ENCODE data around the gene RASGRP3.
A peak's percentile ranks its signal among the peaks of the same experiment; 100 is the strongest.

Gene RASGRP3

GRCh38 chr2:33588232-33588631 is 111.8 kb downstream of the RASGRP3 start:
- no peak for DNase-seq

GRCh38 chr2:33589444-33589843 is 113.0 kb downstream of the RASGRP3 start:
- DNase-seq: no peak

- no peak for DNase-seq
Measured at GRCh38 chr2:33595385-33595784, 118.9 kb downstream of the RASGRP3 start.

- no peak for DNase-seq
Measured at GRCh38 chr2:33597026-33597425, 120.6 kb downstream of the RASGRP3 start.

- DNase-seq: peak; percentile 65
Measured at GRCh38 chr2:33598561-33599174, 122.2 kb downstream of the RASGRP3 start.

- DNase-seq: peak; percentile 100
Measured at GRCh38 chr2:33599175-33599942, 122.9 kb downstream of the RASGRP3 start, which contains the start of gene FAM98A. TSS of gene FAM98A (minus strand) at chr2:33599299. CDS start at chr2:33599221, 78 bp downstream.

GRCh38 chr2:33599943-33600192 is 123.4 kb downstream of the RASGRP3 start:
- no peak for DNase-seq

- DNase-seq: no peak
Measured at GRCh38 chr2:33602201-33602830, 125.9 kb downstream of the RASGRP3 start.

- DNase-seq: no peak
Measured at GRCh38 chr2:33603416-33603815, 127.0 kb downstream of the RASGRP3 start.

- no peak for DNase-seq
Measured at GRCh38 chr2:33605056-33605455, 128.6 kb downstream of the RASGRP3 start.

- no peak for DNase-seq
Measured at GRCh38 chr2:33606100-33606499, 129.7 kb downstream of the RASGRP3 start.

- no peak for DNase-seq
Measured at GRCh38 chr2:33606622-33607021, 130.2 kb downstream of the RASGRP3 start.

- DNase-seq: no peak
Measured at GRCh38 chr2:33607251-33607721, 130.8 kb downstream of the RASGRP3 start.

GRCh38 chr2:33607905-33608304 is 131.5 kb downstream of the RASGRP3 start:
- no peak for DNase-seq

GRCh38 chr2:33614190-33614589 is 137.7 kb downstream of the RASGRP3 start:
- no peak for DNase-seq

Data from femur (tissue), 1 donor.